Hepatocyte (in vitro differentiated cells): Measurements from ENCODE around the gene SPECC1. TPM values are rescaled to one million over a fixed set of nuclear protein-coding genes. Genes with fewer than 3 reads are reported as not detected.
"Not testable (repeated sequence)": the region's sequence is repeated elsewhere in the genome, so short reads cannot be mapped to it uniquely, and the experiment has no call there.

Experiments
- DNase-seq: peaks from one replicate; pipeline ENCODE4 v3.0.0-alpha.2; 2016; ENCODE audit warnings: low spot score
- H2AFZ ChIP-seq: fragments of 200-600 bp; sonication (generic); 2 replicates; pipeline ENCODE4 v1.6.0; 2016; ENCODE audit warnings: antibody characterized with exemption, mild to moderate bottlenecking
- H3K27ac ChIP-seq: fragments of 200-600 bp; sonication (generic); 2 replicates; pipeline ENCODE4 v1.5.1; 2016; ENCODE audit warnings: mild to moderate bottlenecking
- H3K27me3 ChIP-seq: fragments of 200-600 bp; sonication (generic); 2 replicates; pipeline ENCODE4 v1.6.1; 2016
- H3K36me3 ChIP-seq: fragments of 200-600 bp; sonication (generic); replicated peaks from 2 replicates; pipeline ENCODE4 v1.5.1; 2016; ENCODE audit warnings: low read depth; ENCODE audit not compliant: insufficient read depth
- H3K4me1 ChIP-seq: fragments of 200-600 bp; sonication (generic); 2 replicates; pipeline ENCODE4 v1.5.1; 2016; ENCODE audit warnings: mild to moderate bottlenecking, moderate library complexity; ENCODE audit not compliant: insufficient read depth
- H3K4me2 ChIP-seq: fragments of 200-600 bp; sonication (generic); 2 replicates; pipeline ENCODE4 v1.6.0; 2016
- H3K4me3 ChIP-seq: fragments of 200-600 bp; sonication (generic); 2 replicates; pipeline ENCODE4 v1.5.1; 2016; ENCODE audit warnings: mild to moderate bottlenecking
- H3K79me2 ChIP-seq: fragments of 200-600 bp; sonication (generic); 2 replicates; pipeline ENCODE4 v1.6.0; 2017; ENCODE audit warnings: mild to moderate bottlenecking
- H3K9me2 ChIP-seq: fragments of 200-600 bp; sonication (generic); replicated peaks from 2 replicates; pipeline ENCODE4 v1.6.0; 2017; ENCODE audit warnings: mild to moderate bottlenecking; ENCODE audit not compliant: insufficient read depth
- H3K9me3 ChIP-seq: fragments of 200-600 bp; sonication (generic); 2 replicates; pipeline ENCODE4 v1.5.1; 2016; ENCODE audit warnings: low read depth, mild to moderate bottlenecking
- H4K20me1 ChIP-seq: fragments of 200-600 bp; sonication (generic); 2 replicates; pipeline ENCODE4 v1.6.0; 2016; ENCODE audit warnings: mild to moderate bottlenecking; ENCODE audit not compliant: insufficient read depth, poor library complexity, severe bottlenecking
- CTCF ChIP-seq: fragments of 200-600 bp; sonication (generic); IDR thresholded peaks from 2 replicates; pipeline ENCODE4 v1.5.1; 2016; ENCODE audit warnings: antibody characterized with exemption, mild to moderate bottlenecking; ENCODE audit not compliant: poor library complexity
- EZH2 ChIP-seq: fragments of 200-600 bp; sonication (generic); IDR thresholded peaks from 2 replicates; pipeline ENCODE4 v1.6.1; 2016; ENCODE audit warnings: antibody characterized with exemption, mild to moderate bottlenecking, borderline replicate concordance
- EZH2phosphoT487 ChIP-seq: fragments of 200-600 bp; sonication (generic); IDR thresholded peaks from one replicate; pipeline ENCODE4 v1.6.1; 2018; ENCODE audit warnings: antibody characterized with exemption, mild to moderate bottlenecking, low read depth, moderate library complexity; ENCODE audit not compliant: unreplicated experiment, severe bottlenecking
- WGBS: methylation state at CpG from one replicate; pipeline ENCODE4 v1.1.6; 2016; ENCODE audit warnings: low lambda C conversion rate; ENCODE audit errors: missing lambda C conversion rate; 5-methylcytosine and 5-hydroxymethylcytosine counted together
- polyA plus RNA-seq: library from polyadenylated mRNA; unstranded; fragments of >200 nt; fragmentation: Nextera tagmentation; extraction: Ambion mirVana; gene quantifications from 2 replicates; pipeline ENCODE4 v1.2.1, GENCODE V29; 2016
- total RNA-seq: library from RNA; depleted of rRNA; stranded (reverse); fragments of >200 nt; gene quantifications from 2 replicates; pipeline ENCODE4 v1.2.3, GENCODE V29; 2014

The SPECC1 gene
- total and polyA plus RNA-seq, 2 experiments from 2014 or later: 20.4 to 57.5 TPM

GRCh38 chr17:20234276-20234675 is 225.1 kb downstream of the SPECC1 start:
- 93% methylated on average over 4 of the region's 4 CpGs for WGBS
- H3K4me3 ChIP-seq: no peak overlapping the region
- H3K36me3 ChIP-seq: no peaks in the 10 kb centered on the region
- H3K9me3 ChIP-seq: no peaks in the 10 kb centered on the region
- DNase-seq: no peak
- H3K27ac ChIP-seq: no peak overlapping the region
- TF ChIP-seq EZH2phosphoT487 (no peak), CTCF (no peak), EZH2 (no peak)
- no peaks in the 10 kb centered on the region for H3K9me2 ChIP-seq
- H3K27me3 ChIP-seq: no peaks in the 10 kb centered on the region
- H2AFZ ChIP-seq: no peak overlapping the region
- H3K4me2 ChIP-seq: no peak overlapping the region
- H3K4me1 ChIP-seq: no peaks in the 10 kb centered on the region
- H3K79me2 ChIP-seq: no peaks in the 10 kb centered on the region
- H4K20me1 ChIP-seq: no peaks in the 10 kb centered on the region

- 80% methylated on average over 6 of the region's 6 CpGs for WGBS
- TF ChIP-seq EZH2phosphoT487 (no peak), EZH2 (no peak), CTCF (no peak)
- no peak for DNase-seq
These were observed 226.6 kb downstream of the SPECC1 start for GRCh38 chr17:20235747-20236146.

GRCh38 chr17:20236578-20237227 is 227.5 kb downstream of the SPECC1 start:
- Histone ChIP-seq H3K27ac (no peak overlapping the region), H3K4me2 (no peak overlapping the region), H3K9me3 (no peaks in the 10 kb centered on the region), H3K4me1 (no peaks in the 10 kb centered on the region), H3K36me3 (no peaks in the 10 kb centered on the region), H2AFZ (no peak overlapping the region), H3K4me3 (no peak overlapping the region), H3K9me2 (no peaks in the 10 kb centered on the region), H3K79me2 (no peaks in the 10 kb centered on the region), H3K27me3 (no peaks in the 10 kb centered on the region), H4K20me1 (no peaks in the 10 kb centered on the region)
- WGBS: 61% methylated on average over 5 of the region's 5 CpGs
- TF ChIP-seq EZH2 (no peak), EZH2phosphoT487 (no peak), CTCF (no peak)
- DNase-seq: no peak

More at GRCh38 chr17:20235747-20236146, 226.6 kb downstream of the SPECC1 start:
- Histone ChIP-seq H3K27ac (no peak overlapping the region), H2AFZ (no peak overlapping the region), H4K20me1 (no peaks in the 10 kb centered on the region), H3K9me2 (no peaks in the 10 kb centered on the region), H3K9me3 (no peaks in the 10 kb centered on the region), H3K4me2 (no peak overlapping the region), H3K27me3 (no peaks in the 10 kb centered on the region), H3K36me3 (no peaks in the 10 kb centered on the region), H3K4me3 (no peak overlapping the region), H3K79me2 (no peaks in the 10 kb centered on the region), H3K4me1 (no peaks in the 10 kb centered on the region)

GRCh38 chr17:20239776-20240175 is 230.6 kb downstream of the SPECC1 start:
- H3K27ac ChIP-seq, H3K9me2 ChIP-seq, H3K27me3 ChIP-seq, DNase-seq, H3K9me3 ChIP-seq, H3K36me3 ChIP-seq, H2AFZ ChIP-seq, H4K20me1 ChIP-seq, H3K4me1 ChIP-seq, H3K4me2 ChIP-seq, H3K79me2 ChIP-seq, H3K4me3 ChIP-seq: not testable (repeated sequence)
- WGBS: 96% methylated on average over 3 of the region's 3 CpGs
